HEK293T (cell line): ENCODE data around the gene KCNJ10.

Source experiments
- BHLHE40 ChIP-seq: fragments of 450-650 bp; IDR thresholded peaks from 2 replicates; pipeline ENCODE4 v1.6.1; 2016; ENCODE audit warnings: mild to moderate bottlenecking, moderate library complexity, borderline replicate concordance
- HDGF ChIP-seq: fragments of 450-650 bp; IDR thresholded peaks from 2 replicates; pipeline ENCODE4 v1.6.1; 2017; ENCODE audit warnings: antibody characterized with exemption, borderline replicate concordance
- NFRKB ChIP-seq: fragments of 450-650 bp; IDR thresholded peaks from 2 replicates; pipeline ENCODE4 v1.6.1; 2016; ENCODE audit warnings: mild to moderate bottlenecking, moderate library complexity
- SP1 ChIP-seq: fragments of 450-650 bp; IDR thresholded peaks from 2 replicates; pipeline ENCODE4 v1.6.1; 2017
- SUZ12 ChIP-seq: fragments of 450-650 bp; IDR thresholded peaks from 2 replicates; pipeline ENCODE4 v1.6.1; 2016; ENCODE audit warnings: mild to moderate bottlenecking
- TARDBP ChIP-seq: fragments of 450-650 bp; IDR thresholded peaks from 2 replicates; pipeline ENCODE4 v1.6.1; 2016
- TF ChIP-seq, protein P1 (sequence below): fragments of 450-650 bp; IDR thresholded peaks from 2 replicates; pipeline ENCODE4 v1.6.1; 2016

GRCh38 chr1:160011781-160012180, 58.2 kb downstream of the KCNJ10 start:
- no peak for TF ChIP-seq HDGF
- TF ChIP-seq, protein P1, sequence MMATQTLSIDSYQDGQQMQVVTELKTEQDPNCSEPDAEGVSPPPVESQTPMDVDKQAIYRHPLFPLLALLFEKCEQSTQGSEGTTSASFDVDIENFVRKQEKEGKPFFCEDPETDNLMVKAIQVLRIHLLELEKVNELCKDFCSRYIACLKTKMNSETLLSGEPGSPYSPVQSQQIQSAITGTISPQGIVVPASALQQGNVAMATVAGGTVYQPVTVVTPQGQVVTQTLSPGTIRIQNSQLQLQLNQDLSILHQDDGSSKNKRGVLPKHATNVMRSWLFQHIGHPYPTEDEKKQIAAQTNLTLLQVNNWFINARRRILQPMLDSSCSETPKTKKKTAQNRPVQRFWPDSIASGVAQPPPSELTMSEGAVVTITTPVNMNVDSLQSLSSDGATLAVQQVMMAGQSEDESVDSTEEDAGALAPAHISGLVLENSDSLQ, result no peak
- no peak for TF ChIP-seq SP1
- TF ChIP-seq NFRKB, result no peak
- TF ChIP-seq BHLHE40, result no peak
- no peak for TF ChIP-seq SUZ12
- no peak for TF ChIP-seq TARDBP
